Stimulated activated naive CD8-positive, alpha-beta T cell treated with anti-CD3 and anti-CD28 coated beads, Interleukin-15, amount 100 ng/mL, for 72 hours (primary cell): Measurements from ENCODE around the gene GRAMD1A.
"Not testable (repeated sequence)": the region's sequence is repeated elsewhere in the genome, so short reads cannot be mapped to it uniquely, and the experiment has no call there.

ENCODE experiments used
- ATAC-seq: fragments of 150-1000 bp; cut with Tn5 transposase; 2 replicates; pipeline ENCODE4 v1.10.0; 2021; ENCODE audit warnings: mild to moderate bottlenecking, moderate library complexity
- DNase-seq, 2 donors: peaks; one replicate each; pipeline ENCODE4 v3.0.0; 2021 to 2022
- H3K27ac Mint-ChIP-seq, 2 donors: one replicate each; pipeline ENCODE4 v1.8.0; 2022; ENCODE audit warnings: mild to moderate bottlenecking in 2 of 2, mixed read lengths in 2 of 2, moderate library complexity in 2 of 2
- H3K27me3 Mint-ChIP-seq: one replicate; pipeline ENCODE4 v1.8.0; 2022; ENCODE audit warnings: mixed read lengths
- H3K4me1 Mint-ChIP-seq: one replicate; pipeline ENCODE4 v1.8.0; 2022; ENCODE audit warnings: mild to moderate bottlenecking, mixed read lengths
- H3K4me3 Mint-ChIP-seq, 2 donors: one replicate each; pipeline ENCODE4 v1.8.0; 2022; ENCODE audit warnings: mild to moderate bottlenecking in 2 of 2, mixed read lengths in 2 of 2, moderate library complexity in 1 of 2
- H3K9me3 Mint-ChIP-seq, 2 donors: one replicate each; pipeline ENCODE4 v1.8.0; 2022; ENCODE audit warnings: mixed read lengths in 2 of 2

GRAMD1A gene

GRCh38 chr19:35017507-35017906 lies 17.4 kb downstream of the GRAMD1A start:
- Mint-ChIP-seq H3K9me3 (no peaks in the 10 kb centered on the region), H3K4me3 (peak overlapping the region in 1 of 2 donors; percentile 34), H3K27me3 (no peaks in the 10 kb centered on the region), H3K27ac (peak overlapping the region; percentile 82 to 94), H3K4me1 (peaks cover 40% of the 10 kb centered on the region)
- DNase-seq (no peak), ATAC-seq (no peak)

GRCh38 chr19:35018379-35018778 lies 18.3 kb downstream of the GRAMD1A start:
- no peak overlapping the region for H3K4me3 Mint-ChIP-seq

DNA sequence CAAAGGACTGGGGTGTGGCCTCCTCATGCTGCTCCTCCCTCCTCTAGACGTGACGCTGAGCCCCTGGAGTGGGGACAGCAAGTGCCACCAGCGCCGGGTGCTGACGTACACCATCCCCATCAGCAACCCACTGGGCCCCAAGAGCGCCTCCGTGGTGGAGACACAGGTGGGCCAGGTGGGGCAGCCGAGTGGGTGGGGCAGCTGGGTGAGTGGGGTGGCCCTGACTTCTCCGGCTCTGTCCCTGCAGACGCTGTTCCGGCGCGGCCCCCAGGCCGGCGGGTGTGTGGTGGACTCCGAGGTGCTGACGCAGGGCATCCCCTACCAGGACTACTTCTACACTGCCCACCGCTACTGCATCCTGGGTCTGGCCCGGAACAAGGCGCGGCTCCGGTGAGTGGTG lies 19.0 kb downstream of the GRAMD1A start:
- Mint-ChIP-seq H3K4me3 (no peak overlapping the region), H3K4me1 (peaks cover 24% of the 10 kb centered on the region), H3K27ac (no peak overlapping the region), H3K27me3 (no peaks in the 10 kb centered on the region), H3K9me3 (no peaks in the 10 kb centered on the region)
- ATAC-seq (no peak), DNase-seq (no peak)

More at GRCh38 chr19:35018379-35018778, 18.3 kb downstream of the GRAMD1A start:
- Mint-ChIP-seq H3K27ac (peak overlapping the region in 1 of 2 donors; percentile 85), H3K9me3 (no peaks in the 10 kb centered on the region), H3K27me3 (no peaks in the 10 kb centered on the region), H3K4me1 (peaks cover 32% of the 10 kb centered on the region)
- ATAC-seq (no peak), DNase-seq (no peak)

- ATAC-seq, result no peak
- Mint-ChIP-seq H3K4me3 (no peak overlapping the region), H3K9me3 (no peaks in the 10 kb centered on the region), H3K4me1 (peaks cover 15% of the 10 kb centered on the region), H3K27me3 (no peaks in the 10 kb centered on the region), H3K27ac (peak overlapping the region in 1 of 2 donors; percentile 90)
- no peak for DNase-seq
Measured at GRCh38 chr19:35021016-35021415, 20.9 kb downstream of the GRAMD1A start.

DNA sequence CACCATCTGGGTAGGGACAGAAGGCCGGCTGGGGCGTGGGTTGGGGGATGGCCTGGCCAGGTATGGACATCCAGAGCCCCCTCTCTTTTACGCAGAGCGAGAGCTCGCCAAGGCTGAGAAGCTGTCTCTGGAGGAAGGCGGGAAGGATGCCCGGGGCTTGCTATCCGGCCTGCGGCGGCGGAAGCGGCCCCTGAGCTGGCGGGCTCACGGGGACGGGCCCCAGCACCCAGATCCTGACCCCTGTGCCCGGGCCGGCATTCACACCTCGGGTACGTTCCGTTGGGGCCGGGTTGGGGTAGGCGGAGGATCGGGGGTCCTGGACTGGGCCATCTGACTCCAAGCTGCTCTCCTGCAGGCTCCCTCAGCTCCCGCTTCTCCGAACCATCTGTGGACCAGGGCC lies 21.5 kb downstream of the GRAMD1A start:
- peak; percentile 15 for ATAC-seq
- H3K27ac Mint-ChIP-seq, result peak overlapping the region in 1 of 2 donors; percentile 90
- no peaks in the 10 kb centered on the region for H3K9me3 Mint-ChIP-seq
- DNase-seq, result no peak
- no peak overlapping the region for H3K4me3 Mint-ChIP-seq
- no peaks in the 10 kb centered on the region for H3K27me3 Mint-ChIP-seq
- peaks cover 20% of the 10 kb centered on the region for H3K4me1 Mint-ChIP-seq

GRCh38 chr19:35022460-35022859 lies 22.3 kb downstream of the GRAMD1A start:
- no peak for ATAC-seq

DNA sequence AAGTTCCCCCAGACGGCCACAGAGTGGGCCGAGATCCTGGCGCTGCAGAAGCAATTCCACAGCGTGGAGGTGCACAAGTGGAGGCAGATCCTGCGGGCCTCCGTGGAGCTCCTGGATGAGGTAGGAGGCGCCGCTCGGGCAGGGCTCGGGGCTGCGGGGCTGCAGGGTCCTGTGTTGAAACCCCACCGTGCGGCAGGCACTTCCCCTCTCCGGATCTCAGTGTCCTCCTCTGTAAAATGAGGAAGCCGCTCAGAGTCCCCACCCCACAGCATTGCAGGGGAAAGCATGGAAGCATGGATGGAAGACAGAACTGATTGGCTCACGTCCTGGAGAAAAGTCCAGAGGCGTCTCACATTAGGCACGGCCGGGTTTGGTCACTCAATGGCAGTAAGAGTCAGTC lies 23.3 kb downstream of the GRAMD1A start:
- Mint-ChIP-seq H3K4me1 (peaks cover 18% of the 10 kb centered on the region), H3K27ac (peak overlapping the region in 1 of 2 donors; percentile 22), H3K4me3 (no peak overlapping the region), H3K9me3 (no peaks in the 10 kb centered on the region), H3K27me3 (no peaks in the 10 kb centered on the region)
- no peak for ATAC-seq
- DNase-seq, result no peak

More at GRCh38 chr19:35022460-35022859, 22.3 kb downstream of the GRAMD1A start:
- no peak for DNase-seq
- H3K9me3 Mint-ChIP-seq, result no peaks in the 10 kb centered on the region
- no peaks in the 10 kb centered on the region for H3K27me3 Mint-ChIP-seq
- H3K4me1 Mint-ChIP-seq, result peaks cover 22% of the 10 kb centered on the region
- no peak overlapping the region for H3K4me3 Mint-ChIP-seq
- peak overlapping the region in 1 of 2 donors; percentile 72 for H3K27ac Mint-ChIP-seq

- no peak overlapping the region for H3K4me3 Mint-ChIP-seq
- H3K9me3 Mint-ChIP-seq, result no peaks in the 10 kb centered on the region
- H3K4me1 Mint-ChIP-seq, result peaks cover 17% of the 10 kb centered on the region
- H3K27me3 Mint-ChIP-seq, result no peaks in the 10 kb centered on the region
- H3K27ac Mint-ChIP-seq, result no peak overlapping the region
- ATAC-seq (no peak), DNase-seq (no peak)
Measured at GRCh38 chr19:35024095-35024494, 24.0 kb downstream of the GRAMD1A start.

DNA sequence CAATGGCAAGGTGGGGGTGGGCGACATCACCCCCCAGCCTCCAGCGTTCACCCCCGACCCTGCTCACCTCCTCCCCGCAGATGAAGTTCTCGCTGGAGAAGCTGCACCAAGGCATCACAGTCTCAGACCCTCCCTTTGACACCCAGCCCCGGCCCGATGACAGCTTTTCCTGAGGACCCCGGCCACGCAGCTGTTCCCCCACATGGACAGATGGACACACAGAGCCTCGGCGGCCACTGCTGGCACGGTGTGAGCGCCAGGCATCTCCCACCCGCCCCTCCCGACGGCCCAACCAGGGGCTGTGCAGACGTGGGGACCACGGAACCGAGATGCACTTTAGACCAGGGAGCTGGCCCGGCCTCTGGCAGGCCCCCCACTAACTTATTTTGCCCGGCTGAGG lies 25.8 kb downstream of the GRAMD1A start:
- H3K27me3 Mint-ChIP-seq, result peaks cover 2% of the 10 kb centered on the region
- ATAC-seq (no peak), DNase-seq (no peak)
- peak overlapping the region in 1 of 2 donors; percentile 60 for H3K27ac Mint-ChIP-seq
- no peak overlapping the region for H3K4me3 Mint-ChIP-seq
- H3K4me1 Mint-ChIP-seq, result peaks cover 24% of the 10 kb centered on the region
- no peaks in the 10 kb centered on the region for H3K9me3 Mint-ChIP-seq

DNA sequence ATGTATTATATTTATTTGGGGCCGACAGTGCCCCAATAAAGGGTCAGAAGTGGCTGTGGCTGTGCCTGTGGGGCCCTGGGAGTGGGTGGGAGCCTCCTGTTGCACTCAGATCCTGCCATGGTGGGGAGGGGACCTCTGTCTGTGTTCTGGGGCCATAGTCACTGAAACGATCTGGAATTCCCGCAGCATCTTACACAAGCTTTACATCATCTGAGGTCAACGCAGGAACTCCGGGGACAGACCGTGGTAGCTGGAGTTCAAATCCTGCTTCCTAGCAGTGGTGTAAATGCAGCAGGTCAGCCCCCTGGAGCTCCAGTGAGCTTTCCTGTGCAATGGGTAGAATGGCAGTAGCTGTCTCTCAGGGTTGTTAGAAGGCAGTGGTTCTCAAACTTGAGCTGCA lies 26.3 kb downstream of the GRAMD1A start:
- Mint-ChIP-seq H3K4me1 (peaks cover 28% of the 10 kb centered on the region), H3K27ac (peak overlapping the region in 1 of 2 donors; percentile 60), H3K27me3 (peaks cover 7% of the 10 kb centered on the region), H3K4me3 (no peak overlapping the region), H3K9me3 (no peaks in the 10 kb centered on the region)
- DNase-seq (no peak), ATAC-seq (no peak)

GRCh38 chr19:35027009-35027408 lies 26.9 kb downstream of the GRAMD1A start:
- DNase-seq (no peak), ATAC-seq (no peak)
- Mint-ChIP-seq H3K27me3 (peaks cover 13% of the 10 kb centered on the region), H3K27ac (peak overlapping the region in 1 of 2 donors; percentile 93), H3K4me1 (peaks cover 31% of the 10 kb centered on the region), H3K9me3 (no peaks in the 10 kb centered on the region), H3K4me3 (no peak overlapping the region)

DNA sequence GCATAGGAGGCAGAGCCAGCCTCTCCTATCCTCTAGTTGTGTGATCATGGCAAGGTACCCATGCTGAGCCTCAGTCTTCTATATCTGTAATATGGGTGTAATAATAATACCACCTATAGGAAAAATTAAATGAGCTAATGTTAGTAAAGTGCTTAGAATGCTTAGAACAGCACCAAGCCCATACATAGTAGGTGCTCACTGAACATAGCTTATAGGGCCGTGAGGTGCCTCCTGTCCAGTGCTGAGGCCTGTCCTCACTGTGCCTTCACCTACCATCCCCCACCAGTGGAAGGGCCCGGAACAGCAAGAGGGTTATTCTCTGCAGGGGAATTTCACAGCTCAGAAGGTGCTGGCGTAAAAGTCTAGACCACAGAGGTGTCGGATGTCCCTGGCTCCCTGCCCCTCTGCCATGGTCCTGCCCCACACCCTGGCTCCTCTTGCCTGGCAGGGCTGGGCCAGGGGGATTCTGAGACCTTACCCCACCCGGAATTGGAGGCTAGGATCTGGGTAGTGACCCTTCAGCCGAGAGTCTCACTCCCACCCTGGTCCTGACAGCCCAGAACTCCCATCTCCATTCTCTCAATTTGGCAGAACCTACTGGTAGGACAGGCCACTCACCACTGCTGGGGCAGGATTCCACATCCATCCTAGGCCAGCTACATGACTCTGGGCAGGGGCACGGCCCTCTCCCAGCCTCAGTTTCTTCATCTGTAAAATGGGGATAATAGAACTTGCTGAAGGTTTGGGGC lies 27.9 kb downstream of the GRAMD1A start:
- DNase-seq, result no peak
- H3K27me3 Mint-ChIP-seq, result peaks cover 23% of the 10 kb centered on the region
- H3K27ac Mint-ChIP-seq, result peak overlapping the region in 1 of 2 donors; percentile 31
- H3K4me1 Mint-ChIP-seq, result peaks cover 31% of the 10 kb centered on the region
- H3K4me3 Mint-ChIP-seq, result peak overlapping the region; percentile 2
- no peaks in the 10 kb centered on the region for H3K9me3 Mint-ChIP-seq
- no peak for ATAC-seq

DNA sequence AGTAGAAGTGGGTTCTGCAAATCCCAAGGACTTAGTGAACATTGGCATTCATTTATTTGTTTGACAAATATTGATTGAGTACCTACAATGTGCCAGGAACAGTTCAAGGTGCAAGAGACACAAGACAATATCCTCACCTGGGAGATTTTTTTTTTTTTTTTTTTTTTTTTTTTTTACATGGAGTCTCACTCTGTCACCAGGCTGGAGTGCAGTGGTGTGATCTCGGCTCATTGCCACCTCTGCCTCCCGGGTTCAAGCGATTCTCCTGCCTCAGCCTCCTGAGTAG lies 28.4 kb downstream of the GRAMD1A start:
- Mint-ChIP-seq H3K4me1 (peaks cover 31% of the 10 kb centered on the region), H3K4me3 (peak overlapping the region in 1 of 2 donors; percentile 2), H3K27me3 (peaks cover 23% of the 10 kb centered on the region)
- not testable (repeated sequence) for H3K9me3 Mint-ChIP-seq, ATAC-seq, H3K27ac Mint-ChIP-seq, DNase-seq

- not testable (repeated sequence) for H3K9me3 Mint-ChIP-seq, ATAC-seq, DNase-seq
- Mint-ChIP-seq H3K27ac (peak overlapping the region in 1 of 2 donors; percentile 44), H3K27me3 (peaks cover 23% of the 10 kb centered on the region), H3K4me1 (peaks cover 31% of the 10 kb centered on the region), H3K4me3 (peak overlapping the region; percentile 66 to 69)
Measured at GRCh38 chr19:35029275-35029736, 29.2 kb downstream of the GRAMD1A start.

- Mint-ChIP-seq H3K9me3 (no peaks in the 10 kb centered on the region), H3K4me3 (peak overlapping the region; percentile 66 to 69), H3K27ac (no peak overlapping the region), H3K27me3 (peaks cover 23% of the 10 kb centered on the region), H3K4me1 (peaks cover 31% of the 10 kb centered on the region)
- DNase-seq (no peak), ATAC-seq (peak; percentile 16)
Measured at GRCh38 chr19:35029737-35030256, 29.7 kb downstream of the GRAMD1A start.

DNA sequence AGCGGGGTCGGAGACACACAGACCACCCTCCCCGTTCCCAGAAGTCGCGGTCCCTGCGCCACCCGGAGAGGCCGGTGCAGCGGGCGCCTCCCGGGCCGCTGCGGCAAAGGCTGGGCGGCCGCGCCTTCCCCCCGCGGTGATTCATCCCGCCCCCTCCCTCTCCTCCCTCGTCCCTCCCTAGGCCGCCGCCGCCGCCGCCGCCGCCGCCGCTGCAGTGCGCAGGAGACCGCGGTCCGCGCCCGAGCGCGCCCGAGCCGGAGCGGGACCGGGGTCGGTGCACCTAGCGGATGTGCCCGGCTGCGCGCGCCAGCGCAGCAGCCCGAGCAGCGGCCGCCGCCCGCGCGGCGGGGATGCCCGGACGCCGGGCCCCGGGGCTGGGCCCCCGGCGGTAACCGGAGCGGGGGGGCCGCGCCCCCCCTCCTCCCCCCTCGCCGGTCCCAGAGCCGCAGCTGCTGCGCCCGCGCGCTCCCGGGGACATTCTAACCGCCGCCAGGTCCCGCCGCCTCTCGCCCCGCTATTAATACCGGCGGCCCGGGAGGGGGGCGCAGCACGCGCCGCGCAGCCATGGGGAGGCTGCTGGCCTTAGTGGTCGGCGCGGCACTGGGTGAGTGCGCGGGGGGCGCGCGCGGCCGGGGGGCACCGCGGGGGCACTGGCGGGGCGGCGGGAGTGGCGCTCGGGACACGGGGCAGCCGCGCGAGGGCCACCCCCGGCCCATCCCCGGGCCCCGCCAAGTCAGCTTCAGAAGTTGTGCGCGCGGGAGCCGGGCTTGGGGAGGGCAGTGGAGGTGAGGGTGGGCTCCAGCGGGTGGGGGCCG lies 30.3 kb downstream of the GRAMD1A start, which contains the start of gene SCN1B:
Gene SCN1B (plus strand): TSS at position 214 of the 815 bp plus-strand sequence. CDS start 351 bp downstream, at position 565.
- Mint-ChIP-seq H3K27ac (peak within 1 kb of the TSS; percentile 44 to 77), H3K9me3 (no peaks in the 10 kb centered on the region), H3K27me3 (peaks cover 23% of the 10 kb centered on the region), H3K4me1 (peaks cover 31% of the 10 kb centered on the region), H3K4me3 (peak within 1 kb of the TSS; percentile 66 to 69)
- peak; percentile 70 to 74 for DNase-seq
- peak; percentile 86 for ATAC-seq
